OCI-M2 (cell line): ENCODE results near the gene FRAT1.

ENCODE experiments used
- DNase-seq: peaks from one replicate; lab custom pipeline; 2025; ENCODE audit not compliant: unreplicated experiment; lab: John Stamatoyannopoulos, UW

Gene FRAT1

DNA sequence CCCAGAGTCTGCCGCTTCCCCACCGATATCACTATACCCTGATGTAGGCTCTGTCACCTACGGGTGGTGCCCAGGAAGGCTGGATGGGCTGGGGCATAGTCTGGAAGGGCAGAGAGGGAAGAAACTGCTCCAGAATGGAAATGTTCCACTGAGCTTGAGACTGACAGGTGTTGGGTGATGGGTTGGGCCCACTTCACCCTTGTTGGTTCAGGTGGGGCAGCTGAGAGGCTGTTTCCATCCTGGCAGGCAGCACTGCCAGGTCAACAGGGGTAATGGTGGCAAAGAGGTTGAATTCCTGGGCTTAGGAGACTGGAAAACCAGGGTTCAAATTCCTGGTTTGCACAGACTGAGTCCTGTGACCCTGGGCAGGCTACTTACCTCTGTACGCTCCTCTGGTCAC is 44.0 kb downstream of the FRAT1 start:
- DNase-seq, result no peak

DNA sequence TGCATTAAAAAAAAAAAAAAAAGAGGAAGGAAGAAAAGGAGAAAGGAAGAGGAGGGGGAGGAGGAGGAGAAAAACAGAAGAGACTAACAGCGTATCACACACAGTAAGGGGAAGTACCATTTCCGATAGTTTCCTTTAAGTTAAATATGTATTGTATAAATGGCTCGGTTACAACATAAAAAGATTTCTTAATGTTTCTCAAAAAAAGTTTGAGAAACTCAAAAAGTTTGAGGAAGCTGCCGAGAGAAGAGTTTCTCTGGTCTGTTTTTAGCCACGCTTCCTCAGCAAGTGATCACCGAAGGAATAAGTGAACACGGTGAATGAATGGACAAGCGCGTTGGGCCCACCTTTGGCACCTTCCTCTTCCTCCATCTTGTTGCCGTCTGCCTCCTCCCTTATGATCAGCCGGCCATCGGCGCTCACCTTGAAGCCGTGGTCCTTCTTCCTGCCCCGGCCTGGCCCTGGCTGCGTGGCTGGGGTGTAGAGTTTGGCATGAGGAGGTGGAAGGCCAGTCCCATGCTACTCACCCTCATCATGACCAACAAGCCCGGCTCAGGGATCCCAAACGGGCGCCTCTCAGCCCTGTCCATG is 46.8 kb downstream of the FRAT1 start:
- DNase-seq, result no peak

DNA sequence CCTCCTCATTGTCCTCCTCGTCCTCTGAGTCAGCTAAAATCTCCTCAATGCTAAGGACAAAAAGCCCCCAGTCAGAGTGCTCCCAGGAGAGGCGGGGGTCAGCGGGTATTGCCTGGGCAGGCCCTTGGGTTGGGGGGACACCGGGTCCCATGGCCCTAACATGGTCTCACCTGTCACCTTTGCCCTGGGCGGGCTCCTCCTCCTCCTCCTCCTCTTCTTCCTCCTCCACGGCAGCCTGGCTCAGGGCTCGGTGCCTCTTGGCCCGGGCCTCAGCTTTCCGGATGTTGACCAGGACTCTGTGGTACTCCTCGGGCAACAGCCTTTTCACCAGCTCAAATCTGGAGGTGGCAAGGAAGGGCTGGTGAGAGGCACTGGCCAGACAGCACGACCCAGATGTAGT is 47.5 kb downstream of the FRAT1 start:
- no peak for DNase-seq

DNA sequence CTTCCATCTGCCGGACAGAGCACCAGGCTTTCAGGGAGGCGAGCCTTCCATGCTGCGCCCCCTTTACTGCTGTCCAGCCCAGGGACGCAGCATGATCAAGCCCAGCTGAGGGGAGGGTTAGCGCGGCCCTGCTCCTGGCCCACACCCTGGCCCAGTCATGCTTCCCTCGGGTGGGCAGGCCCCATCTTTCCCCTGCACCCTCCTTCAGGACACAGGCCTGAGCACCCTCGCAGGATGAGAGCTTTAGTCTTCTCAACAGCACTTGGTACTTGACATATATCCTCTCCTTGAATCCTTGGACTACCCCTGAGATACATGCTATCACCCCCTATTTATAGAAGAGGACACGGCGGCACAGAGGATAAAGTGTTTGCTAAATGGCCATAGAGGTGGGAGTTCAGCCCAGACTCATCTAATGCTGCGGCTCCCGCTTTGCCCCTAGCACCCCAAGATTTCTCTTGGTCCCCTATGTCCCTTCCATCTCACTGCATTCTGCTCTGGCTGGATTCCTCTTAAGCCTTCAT is 48.1 kb downstream of the FRAT1 start:
- DNase-seq, result no peak
